IPS-NIHi7 (cell line): Measurements from ENCODE around the gene NEDD4L.

ENCODE experiments used
- DNase-seq: peaks from one replicate; pipeline ENCODE4 v3.0.0; 2012; ENCODE audit warnings: mixed read lengths; ENCODE audit errors: extremely low spot score

Gene NEDD4L

DNA sequence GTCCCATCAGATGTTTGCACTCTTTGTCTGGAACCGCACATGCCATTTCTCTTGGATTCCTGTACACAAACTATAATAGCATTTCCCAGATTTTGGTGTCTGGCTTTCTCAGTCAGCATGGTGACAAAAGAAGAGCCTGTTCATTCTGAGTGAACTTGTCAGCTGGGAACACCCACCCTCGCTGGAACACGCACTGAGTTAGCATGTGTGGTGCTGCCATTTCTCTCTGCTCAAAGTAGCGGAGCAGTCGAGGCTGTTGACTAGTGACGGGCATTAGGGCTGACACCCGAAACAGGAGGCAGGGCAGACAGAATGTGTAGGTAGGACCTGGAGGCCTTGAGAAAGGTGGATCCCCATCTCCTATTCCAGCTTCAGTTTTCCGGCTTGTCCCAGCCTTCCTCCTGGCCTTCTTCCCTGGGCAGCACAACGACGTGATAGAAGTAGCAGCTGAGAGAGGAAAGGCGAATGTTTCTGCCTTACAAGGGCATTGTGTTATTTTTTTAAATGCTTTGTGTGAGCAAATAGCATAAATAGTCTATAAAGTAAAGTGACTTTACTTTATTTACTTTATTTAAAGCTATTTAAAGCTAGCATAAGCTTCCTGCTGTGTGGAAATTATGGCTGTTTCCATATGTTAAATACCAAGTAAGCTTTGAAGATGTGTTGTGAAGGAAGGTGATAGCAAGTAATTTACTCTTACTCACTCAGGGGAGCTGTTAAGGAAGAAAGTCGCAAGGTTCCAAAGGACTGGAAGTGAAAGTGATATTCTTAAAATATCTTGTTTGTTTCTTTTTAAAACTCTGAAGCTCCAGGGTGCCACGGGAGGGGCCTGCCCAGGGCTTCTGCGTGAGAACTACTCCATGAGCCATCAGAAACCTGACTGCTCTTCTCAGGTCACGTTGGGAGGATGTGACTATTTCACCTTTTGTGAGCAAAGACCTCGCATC, 272.6 kb downstream of the NEDD4L start:
- peak; percentile 25 for DNase-seq

DNA sequence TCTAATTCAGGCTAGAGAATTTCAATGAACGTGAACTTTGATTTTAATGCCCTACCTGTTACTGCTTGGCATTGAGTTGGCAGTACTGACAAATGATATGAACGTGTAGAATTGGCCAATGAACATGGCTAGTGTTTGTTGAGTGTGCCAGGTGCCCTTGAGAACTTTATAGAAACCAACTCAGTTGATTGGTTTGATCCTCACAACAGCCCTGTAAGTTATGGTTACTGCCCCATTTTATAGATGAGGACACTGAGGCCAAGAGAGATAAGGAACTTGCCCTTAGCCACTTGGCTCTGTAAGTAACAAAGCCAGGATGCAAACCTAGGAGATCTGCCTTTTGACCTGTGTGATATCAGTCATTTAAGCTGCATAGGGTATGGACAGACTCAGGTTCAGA, 275.7 kb downstream of the NEDD4L start:
- DNase-seq = no peak

DNA sequence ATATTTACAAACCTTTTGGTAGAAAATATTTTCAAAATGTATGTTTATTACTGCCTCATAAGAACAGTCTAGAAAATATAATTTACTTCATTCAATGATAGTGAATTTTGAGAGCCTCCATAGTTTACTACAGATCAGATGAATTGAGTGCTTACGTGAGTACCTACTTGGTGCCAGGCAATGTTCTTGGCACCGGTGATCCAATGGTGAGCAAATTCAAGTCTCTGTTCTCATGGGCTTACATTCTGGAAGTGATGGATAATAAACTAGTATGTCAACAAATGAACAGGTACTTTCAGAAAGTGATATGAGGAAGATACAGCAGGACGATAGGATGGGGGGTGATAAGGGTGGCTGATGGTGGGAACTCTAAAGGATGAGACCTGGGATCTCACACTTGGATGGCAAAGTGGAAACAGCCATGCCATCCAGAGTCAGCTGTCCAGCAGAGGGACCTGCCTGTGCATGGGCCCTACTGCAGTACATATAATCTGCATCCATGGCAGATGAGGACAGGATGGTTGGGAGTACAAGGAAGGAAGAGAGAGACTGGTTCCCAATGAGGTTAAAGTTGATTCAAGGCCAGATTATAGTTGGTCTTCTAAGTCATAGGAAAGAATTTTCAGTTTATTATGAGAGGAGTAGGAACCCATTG, 277.0 kb downstream of the NEDD4L start:
- no peak for DNase-seq

DNA sequence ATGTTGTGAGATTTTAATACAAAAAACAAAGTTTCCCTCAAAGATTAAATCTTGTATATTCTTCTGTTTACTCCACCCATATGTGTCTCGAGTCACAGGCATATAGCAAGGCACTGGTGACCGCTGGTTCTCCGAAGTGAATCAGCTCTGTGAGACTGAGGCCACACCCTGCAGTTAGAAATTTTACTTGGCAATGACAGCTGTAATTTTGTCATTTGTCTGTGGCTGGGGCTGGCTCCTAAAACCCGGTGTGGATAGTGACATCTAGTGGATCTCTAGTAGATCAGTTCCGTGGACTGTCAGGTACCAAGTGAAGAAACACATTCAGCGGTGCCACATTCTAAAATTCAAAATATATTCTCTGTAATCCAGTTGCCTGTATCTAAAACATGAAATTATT, 278.0 kb downstream of the NEDD4L start:
- peak; percentile 62 for DNase-seq

DNA sequence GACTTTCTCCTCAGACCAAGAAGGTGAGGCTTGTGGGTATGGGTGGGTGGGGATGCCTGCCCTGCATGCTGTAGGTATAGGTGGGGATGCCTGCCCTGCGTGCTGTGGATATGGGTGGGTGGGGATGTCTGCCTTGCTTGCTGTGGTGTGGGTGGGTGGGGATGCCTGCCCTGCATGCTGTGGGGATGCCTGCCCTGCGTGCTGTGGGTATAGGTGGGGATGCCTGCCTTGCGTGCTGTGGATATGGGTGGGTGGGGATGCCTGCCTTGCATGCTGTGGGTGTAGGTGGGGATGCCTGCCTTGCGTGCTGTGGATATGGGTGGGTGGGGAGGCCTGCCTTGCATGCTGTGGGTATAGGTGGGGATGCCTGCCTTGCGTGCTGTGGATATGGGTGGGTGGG, 278.4 kb downstream of the NEDD4L start:
- no peak for DNase-seq

DNA sequence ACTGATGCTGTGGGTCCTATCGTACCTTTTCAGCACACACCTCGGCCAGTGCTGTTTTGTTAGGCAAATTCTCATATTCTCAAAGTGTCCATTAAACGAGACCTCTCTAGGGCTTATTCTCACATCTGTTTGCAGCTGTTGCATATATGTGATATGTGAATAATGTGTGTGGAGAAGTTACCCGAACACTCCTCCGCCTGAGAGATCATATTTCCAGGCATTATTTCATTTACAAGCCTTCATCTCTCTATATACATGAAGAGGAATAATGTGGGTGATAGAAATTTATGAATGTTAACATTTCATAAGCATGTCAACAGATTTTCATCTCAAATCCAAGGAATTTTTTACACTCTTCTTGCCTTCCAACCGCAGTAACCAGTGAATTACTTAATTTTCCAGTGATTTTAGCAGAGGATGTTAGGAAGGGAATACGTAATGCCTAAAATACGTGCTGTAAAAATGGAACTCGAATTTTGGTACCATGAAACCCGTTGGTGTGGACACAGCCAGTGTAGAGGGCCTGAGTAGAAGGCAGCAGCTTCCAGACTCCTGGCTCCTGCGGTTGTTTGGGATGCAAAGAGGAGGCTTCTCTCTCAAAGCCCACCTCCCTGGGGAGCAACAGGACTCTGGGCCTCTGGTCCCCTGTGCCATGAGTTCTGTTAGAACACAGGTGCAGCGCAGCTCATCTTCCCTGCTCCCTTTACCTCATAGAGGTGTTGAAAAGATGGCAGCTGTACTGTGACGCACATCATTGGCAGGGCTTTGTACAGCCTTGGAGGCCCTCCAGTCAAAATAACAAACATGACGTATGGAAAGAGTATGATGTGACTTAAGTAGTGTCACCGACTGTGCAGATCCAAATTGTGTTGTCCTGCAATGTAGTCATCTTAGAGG, 280.1 kb downstream of the NEDD4L start:
- DNase-seq = no peak

DNA sequence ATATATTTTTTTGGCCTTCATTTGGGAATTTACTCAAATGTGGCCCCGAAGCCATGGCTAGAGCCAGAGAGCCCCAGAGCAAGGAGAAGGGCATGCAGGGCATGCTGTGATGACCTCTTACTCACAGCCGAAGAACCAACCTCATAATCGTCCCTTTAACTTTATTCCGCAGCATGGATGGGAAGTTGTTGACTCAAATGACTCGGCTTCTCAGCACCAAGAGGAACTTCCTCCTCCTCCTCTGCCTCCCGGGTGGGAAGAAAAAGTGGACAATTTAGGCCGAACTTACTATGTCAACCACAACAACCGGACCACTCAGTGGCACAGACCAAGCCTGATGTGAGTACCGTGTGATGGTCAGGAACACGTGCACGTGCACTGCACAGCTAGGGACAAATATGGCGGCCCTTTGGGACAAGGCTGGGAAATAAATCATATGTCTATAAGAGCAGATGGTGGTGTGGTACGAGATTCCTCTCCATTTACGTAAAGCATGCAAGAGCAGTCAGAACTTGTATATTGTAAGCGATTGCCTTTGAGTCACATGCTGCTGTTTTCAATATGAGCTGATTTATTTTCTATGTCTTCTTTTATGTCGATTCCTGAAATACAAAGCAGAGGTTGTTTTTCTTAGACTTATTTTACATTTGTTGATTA, 280.9 kb downstream of the NEDD4L start:
- DNase-seq = no peak

DNA sequence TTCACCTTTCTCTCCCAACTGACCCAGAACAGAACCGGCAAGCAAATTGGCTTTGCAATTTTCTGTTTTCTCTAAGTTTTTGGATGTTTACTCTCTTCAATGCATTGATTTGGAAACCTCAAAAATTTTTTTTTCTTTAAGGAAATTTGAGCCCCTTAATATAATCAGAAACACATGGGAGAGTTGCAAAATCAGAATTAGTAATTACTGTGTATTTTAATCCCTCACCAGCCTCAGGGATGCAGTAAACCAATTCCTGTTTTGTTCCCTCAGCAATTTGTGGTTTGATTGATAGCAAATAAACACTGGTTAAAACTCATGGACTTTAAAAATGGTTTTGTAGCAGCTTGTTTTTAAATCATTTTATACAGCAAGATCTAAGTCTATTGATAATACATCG, 281.5 kb downstream of the NEDD4L start:
- DNase-seq = no peak

DNA sequence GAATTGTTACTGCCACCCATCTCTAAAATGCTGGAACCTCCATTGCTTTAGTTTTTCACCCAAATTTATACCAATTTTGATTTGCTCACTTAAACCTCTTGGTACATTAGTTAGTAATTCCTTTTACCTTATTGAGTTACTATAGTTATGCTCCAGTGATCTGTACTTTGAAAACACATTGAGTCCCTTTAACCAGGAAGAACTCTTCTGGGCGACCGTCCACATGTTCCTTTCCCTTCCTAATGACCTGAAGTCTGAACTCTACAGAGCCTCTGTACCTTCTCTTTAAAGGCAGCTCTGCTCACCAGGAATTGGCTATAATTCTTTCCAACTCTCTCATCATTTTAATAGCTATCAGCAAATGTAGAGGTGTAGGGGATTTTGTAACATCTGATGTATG, 290.0 kb downstream of the NEDD4L start:
- no peak for DNase-seq

DNA sequence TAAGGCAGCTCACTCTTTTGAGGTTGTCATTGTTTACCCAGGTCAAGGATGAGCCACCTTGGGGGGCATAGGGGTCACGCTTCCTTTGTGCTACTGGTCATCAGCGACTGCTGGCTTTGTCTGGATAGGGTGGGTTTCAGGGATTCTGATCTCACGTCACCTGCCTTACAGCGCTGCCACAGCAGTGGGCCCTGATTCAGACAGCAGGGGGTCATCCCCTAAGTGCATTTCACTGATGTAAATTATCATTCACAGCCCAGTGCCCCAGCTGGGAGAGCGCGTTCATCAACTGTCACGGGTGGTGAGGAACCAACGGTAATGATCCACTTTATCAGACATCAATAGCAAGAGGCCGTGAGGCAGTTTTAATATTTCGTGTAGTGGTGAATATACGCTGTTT, 291.2 kb downstream of the NEDD4L start:
- no peak for DNase-seq

DNA sequence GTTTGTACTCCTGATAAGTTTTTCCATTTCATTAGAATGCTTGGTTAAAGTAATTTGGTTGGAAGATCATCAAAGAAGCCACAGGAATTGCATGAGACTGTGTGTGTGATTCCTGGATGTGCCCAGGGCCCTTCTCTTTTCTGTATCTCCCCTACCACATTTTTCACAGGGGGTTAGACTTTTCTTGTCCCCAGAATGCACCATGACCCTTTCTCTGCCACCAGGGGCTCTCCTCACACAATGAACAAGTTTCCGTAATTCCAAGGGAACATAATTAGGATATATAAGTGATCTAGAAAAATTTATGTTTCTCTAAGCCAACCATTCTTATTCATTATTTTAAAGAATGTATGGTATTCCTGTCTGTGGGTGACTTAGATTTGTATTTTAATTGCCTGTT, 291.8 kb downstream of the NEDD4L start:
- DNase-seq = no peak

DNA sequence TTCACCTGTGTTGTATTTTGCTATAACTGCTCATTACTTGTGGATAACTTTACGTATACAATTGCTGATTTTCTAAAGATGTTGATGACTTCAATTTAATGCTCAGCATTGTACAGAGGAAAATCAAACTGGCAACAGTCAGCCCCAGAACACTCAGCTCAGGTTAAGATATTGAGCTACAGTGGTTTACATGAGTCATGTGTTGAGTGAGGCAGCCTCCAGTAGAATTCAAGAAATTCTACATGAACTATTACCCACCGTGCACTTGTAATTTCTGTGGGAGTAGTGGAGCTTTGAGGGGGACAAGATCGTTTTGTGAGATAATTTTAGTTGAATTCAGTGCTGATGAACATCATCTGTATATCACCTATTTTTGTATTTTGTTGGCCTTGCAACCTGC, 292.6 kb downstream of the NEDD4L start:
- no peak for DNase-seq

DNA sequence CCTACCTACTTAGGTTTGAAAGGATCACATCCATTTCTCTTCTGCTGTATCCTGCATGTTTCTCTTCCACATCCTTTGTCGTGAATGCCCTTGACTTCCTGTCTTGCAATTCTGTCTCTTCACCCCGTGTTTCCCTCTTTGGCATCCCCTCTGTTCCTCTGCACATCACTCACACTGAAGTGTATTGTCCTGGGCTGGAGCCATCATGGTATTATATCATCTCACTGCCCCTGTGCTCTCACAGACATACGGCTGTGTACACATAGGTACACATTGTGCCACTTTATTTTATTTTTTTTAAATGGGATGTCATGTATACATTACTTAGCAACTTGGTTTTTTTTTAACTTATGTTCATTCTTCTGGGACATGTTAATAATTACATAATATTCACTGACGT, 293.3 kb downstream of the NEDD4L start:
- DNase-seq = no peak

DNA sequence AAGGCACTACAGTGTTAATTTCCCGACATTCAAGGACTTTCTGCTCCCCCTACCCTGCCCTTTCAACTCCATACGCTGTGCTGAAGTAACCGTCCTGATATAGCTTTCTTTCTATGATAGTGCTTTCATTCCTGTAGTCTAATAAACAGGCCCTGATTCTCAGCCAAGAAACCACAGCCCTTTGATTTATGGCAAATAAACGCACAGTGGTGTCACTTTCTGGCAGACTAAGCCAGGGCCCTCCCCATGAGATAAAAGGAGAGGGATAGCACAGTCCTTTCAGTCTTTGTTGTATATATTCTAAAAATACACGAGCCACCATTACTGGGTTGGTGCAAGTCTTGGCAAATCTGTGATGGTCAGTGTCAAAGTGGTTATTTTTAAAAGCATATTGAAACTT, 293.7 kb downstream of the NEDD4L start:
- DNase-seq = no peak

DNA sequence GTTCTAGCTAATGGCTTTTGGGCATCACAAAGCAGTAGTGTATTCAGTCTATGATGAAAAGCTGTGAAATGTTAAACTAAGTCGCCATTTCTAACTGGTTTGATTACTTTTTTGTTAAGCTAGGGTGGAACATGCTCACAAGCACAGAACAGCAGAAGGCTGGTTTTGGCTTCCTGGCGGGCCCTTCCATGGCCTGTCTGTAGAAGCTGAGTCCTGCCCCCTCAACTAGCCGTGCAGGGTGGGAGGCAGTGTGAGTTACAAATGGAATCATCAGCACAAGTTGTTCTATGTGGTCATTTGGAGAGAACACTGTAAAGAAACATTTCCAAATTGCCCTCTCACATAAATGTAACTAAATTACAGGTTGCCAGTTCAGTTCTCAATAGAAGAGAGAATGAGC, 294.1 kb downstream of the NEDD4L start:
- no peak for DNase-seq

DNA sequence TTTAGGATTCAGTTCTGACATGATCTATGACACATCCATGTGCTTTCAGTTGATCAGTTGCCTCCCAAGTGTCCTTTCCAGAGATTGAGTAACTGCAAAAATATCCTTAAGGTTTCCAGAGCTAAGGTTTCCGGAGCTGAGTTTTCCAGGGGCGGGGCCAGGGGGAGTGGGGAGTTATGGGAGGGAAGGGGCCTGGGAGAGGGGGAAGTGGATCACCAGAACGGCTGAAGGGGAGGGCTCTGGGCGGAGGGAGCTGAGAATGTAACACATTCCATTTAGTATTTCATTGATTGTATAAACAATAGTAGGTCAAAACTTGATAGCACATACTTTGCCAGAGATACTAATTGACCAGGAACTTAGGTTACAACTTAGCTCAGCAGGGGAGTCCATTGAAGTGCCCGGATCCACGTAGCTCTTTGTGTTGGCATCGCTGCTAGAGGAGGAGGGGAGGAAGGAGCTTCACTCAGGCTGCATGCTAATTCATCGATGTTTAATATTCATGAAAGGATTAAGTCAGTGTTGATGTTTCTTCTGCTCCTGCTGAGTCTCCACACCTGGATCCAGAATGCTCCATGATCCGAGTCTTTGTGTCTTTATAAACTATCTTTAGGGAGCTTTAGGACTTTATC, 295.1 kb downstream of the NEDD4L start:
- DNase-seq = peak; percentile 79

DNA sequence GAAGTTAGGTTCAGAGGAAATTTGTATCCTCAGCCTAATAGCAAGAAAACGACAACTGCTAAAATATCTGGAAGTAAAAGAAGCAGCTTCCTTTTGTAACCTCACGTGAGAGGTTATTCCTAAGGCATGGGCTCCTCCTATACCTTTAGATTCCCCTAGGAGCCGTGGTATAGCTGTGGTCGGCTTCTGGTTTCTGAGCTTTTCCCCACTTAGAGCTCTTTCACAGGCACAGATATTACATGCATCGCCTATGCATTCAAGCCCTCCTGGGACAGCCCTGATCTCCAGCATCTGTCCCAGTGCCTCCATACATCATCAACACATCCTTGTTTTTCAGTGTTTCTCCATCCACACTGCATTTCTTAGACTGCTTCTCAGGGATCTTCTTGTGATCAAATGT, 295.9 kb downstream of the NEDD4L start:
- DNase-seq = no peak

DNA sequence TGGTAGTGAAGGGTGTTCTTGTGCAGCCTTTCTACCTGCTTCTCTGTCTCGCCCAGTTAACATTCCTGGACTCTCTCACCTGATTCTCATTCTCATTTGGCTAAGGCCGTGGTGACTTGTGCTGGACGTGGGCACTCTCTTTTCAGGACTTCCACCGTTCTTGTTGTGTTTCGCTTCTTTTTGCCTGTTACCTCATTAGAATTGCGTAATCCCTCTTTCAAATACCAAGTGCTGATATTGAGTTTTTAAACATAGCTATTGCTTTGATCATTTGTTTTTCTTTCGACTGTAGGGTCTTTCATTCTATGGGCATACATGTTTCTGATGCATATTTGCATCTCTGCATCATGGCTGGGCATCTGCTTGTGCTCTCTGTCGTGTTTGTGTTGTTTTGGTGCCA, 297.9 kb downstream of the NEDD4L start:
- no peak for DNase-seq

DNA sequence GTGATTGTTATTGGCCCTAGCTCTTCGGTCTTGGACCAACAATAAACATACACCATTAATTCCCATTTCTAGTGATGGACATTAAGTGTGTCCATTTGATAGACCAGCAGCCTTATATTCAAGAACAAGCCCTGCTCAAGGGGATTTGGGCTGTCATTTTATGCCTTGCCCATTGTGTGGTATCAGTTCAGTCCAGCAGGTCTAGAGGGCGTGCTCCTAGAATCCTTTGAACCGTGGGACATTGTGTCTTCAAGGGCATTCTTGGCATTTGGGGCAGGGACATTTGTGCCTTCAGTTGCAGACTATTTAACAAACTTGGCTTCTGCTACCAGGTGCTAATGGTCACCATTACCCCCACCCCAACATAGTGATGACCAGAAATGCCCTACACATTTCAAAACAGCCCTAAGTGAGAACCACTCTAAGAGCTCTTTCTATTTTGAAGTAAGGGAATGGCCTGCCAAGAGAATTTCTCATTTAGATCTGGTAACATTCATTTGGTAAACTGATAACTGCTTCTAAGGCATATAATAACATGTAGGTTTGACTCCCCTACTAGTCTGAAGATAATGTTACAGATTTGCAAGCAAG, 300.1 kb downstream of the NEDD4L start:
- no peak for DNase-seq

DNA sequence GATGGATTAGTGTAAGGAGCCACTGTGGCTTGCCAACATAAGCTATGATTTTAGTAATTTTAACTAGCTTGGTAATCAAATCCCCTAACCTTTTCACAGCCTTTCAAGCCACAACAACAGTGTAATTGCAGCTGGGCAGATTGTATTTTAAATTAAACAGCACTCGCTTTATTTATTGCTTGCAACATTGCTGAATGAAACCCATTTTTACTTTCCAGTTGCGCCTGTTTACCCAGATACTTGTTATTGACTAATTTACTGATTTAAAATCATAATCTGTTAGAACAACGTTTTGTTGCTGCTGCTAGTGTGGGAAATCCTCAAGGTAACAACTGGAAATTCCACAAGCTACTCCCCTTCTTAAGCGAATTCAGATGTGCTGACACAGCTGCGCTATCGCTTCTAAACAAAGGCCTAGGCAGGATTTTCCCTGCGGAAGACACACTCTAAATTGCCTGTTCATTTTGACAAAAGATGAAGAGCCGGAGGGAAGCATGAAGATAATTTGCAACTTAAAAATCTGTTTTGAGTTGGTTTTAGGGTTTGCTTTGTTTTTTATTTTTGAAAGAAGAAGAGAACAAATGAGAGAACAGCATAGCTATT, 300.9 kb downstream of the NEDD4L start:
- DNase-seq = no peak
